OCI-LY1 (cell line): ENCODE results near the gene LRP1.

Source experiments
- H2AFZ ChIP-seq: fragments of 200-600 bp; sonication (generic), shearing (Covaris generic); 2 replicates; pipeline ENCODE4 v1.6.0; 2014; ENCODE audit warnings: antibody characterized with exemption, mild to moderate bottlenecking, low read length
- H3F3A ChIP-seq: fragments of 200-600 bp; sonication (generic), shearing (Covaris generic); 2 replicates; pipeline ENCODE4 v1.6.0; 2014; ENCODE audit warnings: mild to moderate bottlenecking, antibody characterized with exemption, low read length, moderate library complexity; ENCODE audit not compliant: insufficient read depth
- H3K27ac ChIP-seq: fragments of 200-600 bp; sonication (generic); 2 replicates; pipeline ENCODE4 v1.5.1; 2014; ENCODE audit warnings: low read length, mixed run types, mild to moderate bottlenecking, low read depth; ENCODE audit not compliant: poor library complexity, severe bottlenecking
- H3K27me3 ChIP-seq: fragments of 200-600 bp; sonication (generic); 2 replicates; pipeline ENCODE4 v1.6.0; 2014; ENCODE audit warnings: antibody characterized with exemption, mild to moderate bottlenecking, low read length, moderate library complexity; ENCODE audit not compliant: insufficient read depth
- H3K36me3 ChIP-seq: fragments of 200-600 bp; sonication (generic); 2 replicates; pipeline ENCODE4 v1.6.1; 2014; ENCODE audit warnings: mild to moderate bottlenecking, antibody characterized with exemption, low read length, moderate library complexity, mixed read lengths; ENCODE audit not compliant: insufficient read depth
- H3K4me1 ChIP-seq: fragments of 200-600 bp; sonication (generic); 2 replicates; pipeline ENCODE4 v1.5.1; 2014; ENCODE audit warnings: mild to moderate bottlenecking, low read length, moderate library complexity; ENCODE audit not compliant: insufficient read depth, severe bottlenecking
- H3K4me2 ChIP-seq: fragments of 200-600 bp; sonication (generic), shearing (Covaris generic); 2 replicates; pipeline ENCODE4 v1.6.1; 2014; ENCODE audit warnings: low read length
- H3K4me3 ChIP-seq: fragments of 200-600 bp; sonication (generic); 2 replicates; pipeline ENCODE4 v1.5.1; 2014; ENCODE audit warnings: low read length, low read depth, mild to moderate bottlenecking, mixed read lengths; ENCODE audit not compliant: poor library complexity, severe bottlenecking
- H3K79me2 ChIP-seq: fragments of 200-600 bp; shearing (Covaris generic); 2 replicates; pipeline ENCODE4 v1.6.1; 2016; ENCODE audit warnings: mixed run types, low read length, mixed read lengths; ENCODE audit not compliant: insufficient read depth
- H3K9ac ChIP-seq: fragments of 200-600 bp; sonication (generic), shearing (Covaris generic); 2 replicates; pipeline ENCODE4 v1.6.1; 2014; ENCODE audit warnings: mild to moderate bottlenecking, low read length, mixed read lengths
- H3K9me2 ChIP-seq: fragments of 200-600 bp; sonication (generic), shearing (Covaris generic); 2 replicates; pipeline ENCODE4 v1.6.1; 2014; ENCODE audit warnings: low read depth, mild to moderate bottlenecking, low read length, mixed read lengths
- H3K9me3 ChIP-seq: fragments of 200-600 bp; shearing (Covaris generic); 2 replicates; pipeline ENCODE4 v1.6.1; 2014; ENCODE audit warnings: low read length, mixed read lengths
- H4K20me1 ChIP-seq: fragments of 200-600 bp; sonication (generic), shearing (Covaris generic); 2 replicates; pipeline ENCODE4 v1.6.0; 2016; ENCODE audit warnings: mild to moderate bottlenecking, low read length; ENCODE audit not compliant: insufficient read depth
- EZH2 ChIP-seq: fragments of 200-600 bp; sonication (generic), shearing (Covaris generic); IDR thresholded peaks from 2 replicates; pipeline ENCODE4 v1.8.0; 2017; ENCODE audit warnings: borderline replicate concordance, mixed run types, mild to moderate bottlenecking, antibody characterized with exemption, low read length, moderate library complexity, mixed read lengths
- TF ChIP-seq, protein P1 (sequence below): fragments of 200-600 bp; sonication (generic), shearing (Covaris generic); IDR thresholded peaks from 2 replicates; pipeline ENCODE4 v1.5.1; 2017; ENCODE audit warnings: mild to moderate bottlenecking, antibody characterized with exemption, low read length, moderate library complexity, mixed read lengths

The LRP1 gene

DNA sequence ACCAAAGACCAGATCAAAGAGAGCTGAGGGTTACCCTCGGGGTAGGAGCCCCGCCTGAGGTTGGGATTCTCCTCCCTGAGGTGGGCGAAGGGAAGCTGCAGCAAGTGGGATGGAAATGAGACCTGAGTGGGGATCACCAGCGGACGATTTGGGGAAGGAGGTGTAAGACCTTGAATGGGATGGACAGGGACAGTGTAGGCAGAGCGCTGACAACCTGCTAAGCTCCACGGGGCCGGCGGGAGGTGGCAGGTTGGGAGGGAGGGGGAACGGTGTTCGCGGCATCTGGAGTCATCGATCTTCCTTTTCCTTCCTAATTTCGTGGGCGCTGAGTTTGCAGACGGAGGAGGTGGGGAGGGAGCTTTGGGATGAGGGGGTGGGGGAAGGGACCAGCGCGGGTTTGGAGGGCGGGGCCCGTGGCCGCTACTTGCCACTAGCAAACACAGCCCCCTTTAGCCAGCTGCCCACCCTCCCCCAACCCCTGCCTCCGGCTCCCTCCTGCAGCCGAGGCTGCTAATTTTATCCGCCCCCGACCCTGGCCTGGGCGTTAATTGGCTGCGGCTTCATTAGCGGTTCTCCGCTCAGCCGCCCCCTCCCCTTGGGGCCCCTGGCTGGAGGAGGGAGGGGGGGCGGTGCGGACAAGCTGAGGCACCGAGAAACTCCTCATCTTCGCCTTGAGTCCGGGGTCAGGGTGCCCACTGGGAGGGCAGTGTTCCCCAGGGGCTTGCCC, 98.5 kb downstream of the LRP1 start:
- Histone ChIP-seq H2AFZ (no peak overlapping the region), H3K79me2 (peaks cover 18% of the 10 kb centered on the region), H4K20me1 (no peaks in the 10 kb centered on the region), H3F3A (peaks cover 7% of the 10 kb centered on the region; the same call in 1 of the 2 replicates), H3K9me2 (no peaks in the 10 kb centered on the region), H3K36me3 (peaks cover 18% of the 10 kb centered on the region), H3K9ac (peak overlapping the region; percentile 57), H3K4me1 (peaks cover 67% of the 10 kb centered on the region), H3K4me3 (peak overlapping the region; percentile 40), H3K27ac (peak overlapping the region; percentile 94), H3K27me3 (no peaks in the 10 kb centered on the region), H3K4me2 (peak overlapping the region; percentile 68), H3K9me3 (no peaks in the 10 kb centered on the region)
- TF ChIP-seq, protein P1, sequence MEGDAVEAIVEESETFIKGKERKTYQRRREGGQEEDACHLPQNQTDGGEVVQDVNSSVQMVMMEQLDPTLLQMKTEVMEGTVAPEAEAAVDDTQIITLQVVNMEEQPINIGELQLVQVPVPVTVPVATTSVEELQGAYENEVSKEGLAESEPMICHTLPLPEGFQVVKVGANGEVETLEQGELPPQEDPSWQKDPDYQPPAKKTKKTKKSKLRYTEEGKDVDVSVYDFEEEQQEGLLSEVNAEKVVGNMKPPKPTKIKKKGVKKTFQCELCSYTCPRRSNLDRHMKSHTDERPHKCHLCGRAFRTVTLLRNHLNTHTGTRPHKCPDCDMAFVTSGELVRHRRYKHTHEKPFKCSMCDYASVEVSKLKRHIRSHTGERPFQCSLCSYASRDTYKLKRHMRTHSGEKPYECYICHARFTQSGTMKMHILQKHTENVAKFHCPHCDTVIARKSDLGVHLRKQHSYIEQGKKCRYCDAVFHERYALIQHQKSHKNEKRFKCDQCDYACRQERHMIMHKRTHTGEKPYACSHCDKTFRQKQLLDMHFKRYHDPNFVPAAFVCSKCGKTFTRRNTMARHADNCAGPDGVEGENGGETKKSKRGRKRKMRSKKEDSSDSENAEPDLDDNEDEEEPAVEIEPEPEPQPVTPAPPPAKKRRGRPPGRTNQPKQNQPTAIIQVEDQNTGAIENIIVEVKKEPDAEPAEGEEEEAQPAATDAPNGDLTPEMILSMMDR, result no peak
- no peak for TF ChIP-seq EZH2

DNA sequence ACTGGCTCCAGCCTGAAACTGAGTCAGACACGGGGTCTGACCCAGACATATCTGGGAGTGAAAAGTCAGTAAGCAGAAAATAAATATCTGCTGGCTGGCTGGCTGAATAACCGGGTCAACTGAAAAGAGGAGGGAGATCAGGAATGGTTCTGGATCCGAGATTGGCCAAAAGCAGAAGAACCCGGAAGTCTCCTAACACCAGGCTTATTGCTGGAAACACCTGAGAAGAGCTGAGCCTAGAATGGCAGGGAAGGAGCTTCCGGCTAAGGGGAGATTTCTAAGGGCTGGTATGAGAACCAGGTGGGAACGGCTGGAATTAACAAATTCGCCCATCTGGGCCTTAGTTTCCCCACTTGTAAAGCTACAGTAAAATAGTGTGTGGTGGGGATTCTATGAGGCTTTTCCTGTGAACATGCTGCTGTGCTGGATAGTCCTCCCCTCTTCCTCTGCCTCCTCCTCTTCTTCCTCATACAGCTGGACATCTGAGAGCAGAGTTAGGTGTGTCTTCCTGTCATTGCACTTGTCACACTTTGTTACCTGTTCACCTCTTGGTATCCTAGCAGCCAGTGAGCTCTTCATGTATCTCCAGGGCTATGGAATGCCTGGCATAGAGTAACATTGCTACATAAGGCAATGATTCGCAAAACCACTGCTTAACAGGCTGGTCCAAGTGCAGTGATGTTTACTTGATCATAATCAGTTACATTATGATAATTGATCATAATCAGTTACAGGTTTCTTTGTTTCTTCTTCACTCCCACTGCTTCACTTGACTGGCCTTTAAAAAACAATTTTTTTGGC, 99.2 kb downstream of the LRP1 start:
- H3K79me2 ChIP-seq, result peaks cover 18% of the 10 kb centered on the region

DNA sequence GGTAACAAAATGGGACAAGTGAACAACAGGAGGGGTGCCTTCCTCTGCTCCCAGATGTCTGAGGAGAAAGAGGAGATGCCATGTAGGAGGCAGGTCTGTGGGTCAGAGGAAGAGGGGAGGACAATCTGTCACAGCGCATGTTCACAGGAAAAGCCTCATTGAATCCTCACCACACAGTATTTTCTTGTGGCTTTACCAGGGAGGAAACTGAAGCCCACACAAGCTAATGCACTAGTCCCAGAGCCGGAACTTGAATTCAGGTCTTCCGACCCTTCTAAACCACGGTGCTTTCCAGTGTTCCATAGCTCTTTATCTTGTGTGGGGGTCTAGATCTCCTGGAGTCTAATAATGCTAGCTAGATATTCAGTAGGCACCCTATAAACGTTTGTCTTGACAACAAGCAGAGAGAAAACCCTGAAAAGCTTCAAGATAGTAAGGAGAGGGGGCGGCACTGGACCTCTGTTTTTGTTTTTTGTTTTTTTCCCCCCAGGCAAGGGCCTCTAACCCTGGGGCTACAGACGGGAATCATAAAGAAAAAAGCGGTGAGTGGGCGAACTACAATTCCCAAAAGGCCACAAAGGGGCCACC, 100.9 kb downstream of the LRP1 start:
- Histone ChIP-seq H2AFZ (peak overlapping the region; percentile 25; the same call in 1 of the 2 replicates), H3K9me3 (no peaks in the 10 kb centered on the region), H3K79me2 (peaks cover 18% of the 10 kb centered on the region), H3K9me2 (no peaks in the 10 kb centered on the region), H3K27me3 (no peaks in the 10 kb centered on the region), H3K27ac (peak overlapping the region; percentile 97), H3K36me3 (peaks cover 41% of the 10 kb centered on the region), H3K9ac (peak overlapping the region; percentile 98), H3F3A (peaks cover 8% of the 10 kb centered on the region; the same call in 1 of the 2 replicates), H4K20me1 (no peaks in the 10 kb centered on the region), H3K4me2 (peak overlapping the region; percentile 88), H3K4me1 (peaks cover 80% of the 10 kb centered on the region), H3K4me3 (peak overlapping the region; percentile 94)
- no peak for TF ChIP-seq EZH2
- TF ChIP-seq, protein P1, result no peak

More for the DNA sequence above, 99.2 kb downstream of the LRP1 start:
- peaks cover 75% of the 10 kb centered on the region for H3K4me1 ChIP-seq
- no peak overlapping the region for H2AFZ ChIP-seq
- H3K4me2 ChIP-seq, result peak overlapping the region; percentile 68
- H3K9me3 ChIP-seq, result no peaks in the 10 kb centered on the region
- no peaks in the 10 kb centered on the region for H3K27me3 ChIP-seq
- H4K20me1 ChIP-seq, result no peaks in the 10 kb centered on the region
- TF ChIP-seq EZH2, result no peak
- TF ChIP-seq, protein P1, result no peak
- H3K36me3 ChIP-seq, result peaks cover 25% of the 10 kb centered on the region
- peak overlapping the region; percentile 40 for H3K4me3 ChIP-seq
- H3K9ac ChIP-seq, result peak overlapping the region; percentile 57
- no peaks in the 10 kb centered on the region for H3K9me2 ChIP-seq
- peaks cover 7% of the 10 kb centered on the region; the same call in 1 of the 2 replicates for H3F3A ChIP-seq
- peak overlapping the region; percentile 94 for H3K27ac ChIP-seq
